GM19238 (cell line): ENCODE measurements around the gene LCN2.
"Not testable (repeated sequence)": the region's sequence is repeated elsewhere in the genome, so short reads cannot be mapped to it uniquely, and the experiment has no call there.

Experiments
- DNase-seq: peaks from one replicate; pipeline ENCODE4 v3.0.0; 2011; ENCODE audit warnings: low spot score; ENCODE audit not compliant: insufficient read length

The LCN2 gene

DNA sequence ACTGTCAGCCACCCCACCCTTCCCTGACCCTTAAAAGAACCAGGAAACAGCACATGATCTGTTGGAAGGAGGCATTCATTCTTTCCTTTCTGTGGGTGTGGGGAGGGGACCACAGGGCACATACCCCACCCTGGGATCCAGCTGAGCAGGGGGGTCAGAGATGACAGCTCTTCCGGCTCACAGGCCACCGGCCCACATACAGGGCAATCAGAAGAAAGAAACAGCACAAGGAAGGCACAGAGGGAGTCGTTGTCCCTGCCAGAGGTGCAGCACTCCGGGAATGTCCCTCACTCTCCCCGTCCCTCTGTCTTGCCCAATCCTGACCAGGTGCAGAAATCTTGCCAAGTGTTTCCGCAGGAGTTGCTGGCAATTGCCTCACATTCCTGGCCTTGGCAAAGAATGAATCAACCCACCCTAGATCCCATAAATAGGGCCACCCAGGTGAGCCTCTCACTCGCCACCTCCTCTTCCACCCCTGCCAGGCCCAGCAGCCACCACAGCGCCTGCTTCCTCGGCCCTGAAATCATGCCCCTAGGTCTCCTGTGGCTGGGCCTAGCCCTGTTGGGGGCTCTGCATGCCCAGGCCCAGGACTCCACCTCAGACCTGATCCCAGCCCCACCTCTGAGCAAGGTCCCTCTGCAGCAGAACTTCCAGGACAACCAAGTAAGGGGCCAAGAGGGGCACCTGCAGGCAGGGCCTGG, at the start of gene LCN2:
TSS of gene LCN2 (plus strand) at position 453 of the 701 bp plus-strand sequence. CDS start at position 526, 73 bp downstream.
- no peak for DNase-seq

DNA sequence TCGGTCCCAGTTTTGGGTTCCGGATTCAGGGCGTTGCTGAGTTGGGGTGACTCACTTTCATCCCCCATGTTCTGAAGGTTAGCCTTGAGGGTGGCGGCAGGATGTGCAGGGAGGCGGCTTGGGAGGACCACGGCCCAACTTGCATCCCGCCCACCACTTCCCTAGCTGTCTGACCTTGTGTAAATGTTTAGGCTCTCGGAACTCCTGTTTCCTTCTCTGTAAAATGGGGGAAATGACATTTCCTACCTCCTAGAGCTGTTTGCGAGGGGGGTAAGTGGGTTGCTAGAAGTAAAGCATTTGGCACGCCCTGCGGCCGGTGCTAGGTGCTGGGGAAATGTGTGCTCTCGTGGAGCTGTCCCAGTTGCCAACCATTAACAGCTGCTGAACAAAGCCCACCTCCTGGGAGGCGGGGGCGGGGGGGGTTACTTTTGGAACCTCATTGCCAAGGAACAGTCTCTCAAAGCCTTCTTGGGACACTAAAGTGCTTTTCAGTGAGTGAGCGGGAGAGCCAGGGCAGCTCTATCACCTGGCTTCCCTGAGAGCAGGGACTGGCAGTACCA, 49.2 kb upstream of the LCN2 start:
- DNase-seq, result no peak

DNA sequence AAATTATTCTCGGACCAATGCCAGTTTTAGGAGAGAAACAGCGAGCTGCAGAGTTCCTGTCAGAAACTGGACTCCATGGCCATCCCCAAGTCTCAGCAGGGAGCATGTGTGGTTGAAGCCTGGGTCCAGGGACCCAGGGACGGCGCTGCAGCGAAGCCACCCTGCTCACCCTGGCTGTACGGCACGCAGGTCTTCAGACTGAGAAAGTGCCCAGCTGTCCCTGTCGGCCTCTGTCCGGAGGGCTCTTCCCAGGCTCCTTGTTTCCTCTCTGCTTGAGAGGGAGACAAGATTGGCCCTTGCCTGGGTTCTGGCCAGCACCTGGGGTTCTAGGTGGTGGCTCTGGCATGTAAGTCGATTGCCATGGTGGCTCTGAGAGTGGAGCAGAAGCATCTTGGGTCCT, 48.7 kb upstream of the LCN2 start:
- no peak for DNase-seq

DNA sequence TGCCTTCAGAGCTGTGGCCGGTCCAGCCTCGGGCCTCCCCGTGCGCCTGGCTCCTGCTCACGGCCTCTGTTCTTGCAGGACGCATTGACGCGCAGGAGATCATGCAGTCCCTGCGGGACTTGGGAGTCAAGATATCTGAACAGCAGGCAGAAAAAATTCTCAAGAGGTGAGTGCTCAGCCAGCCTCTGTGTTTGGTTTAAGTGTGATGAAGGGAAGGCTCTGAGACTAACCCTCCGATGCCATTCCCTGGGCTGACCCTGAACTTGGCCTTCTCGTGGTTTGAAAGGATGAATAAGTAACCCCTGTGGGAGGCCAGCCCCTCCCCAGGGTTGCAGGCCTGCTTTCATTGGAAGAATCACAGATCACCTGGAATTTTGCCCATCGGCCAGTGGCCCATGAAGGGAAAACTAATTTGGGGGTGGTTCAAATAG, 48.0 kb upstream of the LCN2 start:
- no peak for DNase-seq

DNA sequence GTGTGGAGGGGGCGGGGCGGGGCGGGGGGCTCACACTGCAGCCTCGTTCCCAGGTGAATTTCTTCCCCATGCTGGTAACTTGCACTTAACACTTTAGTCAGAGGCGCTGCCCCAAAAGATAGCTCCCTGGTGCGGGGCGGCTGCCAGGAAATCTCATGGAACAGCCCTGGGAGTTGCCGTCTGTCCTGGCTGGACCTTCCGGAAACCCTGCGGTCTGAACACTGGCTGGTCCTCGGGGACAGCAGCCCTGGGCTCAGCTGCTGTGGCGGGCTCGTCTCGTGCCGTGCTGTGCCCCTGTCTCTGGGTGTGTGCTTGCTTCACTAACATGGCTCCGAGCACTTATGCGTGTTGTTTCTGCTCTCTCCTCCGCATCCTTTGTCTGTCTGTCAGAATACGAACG, 47.6 kb upstream of the LCN2 start:
- no peak for DNase-seq

DNA sequence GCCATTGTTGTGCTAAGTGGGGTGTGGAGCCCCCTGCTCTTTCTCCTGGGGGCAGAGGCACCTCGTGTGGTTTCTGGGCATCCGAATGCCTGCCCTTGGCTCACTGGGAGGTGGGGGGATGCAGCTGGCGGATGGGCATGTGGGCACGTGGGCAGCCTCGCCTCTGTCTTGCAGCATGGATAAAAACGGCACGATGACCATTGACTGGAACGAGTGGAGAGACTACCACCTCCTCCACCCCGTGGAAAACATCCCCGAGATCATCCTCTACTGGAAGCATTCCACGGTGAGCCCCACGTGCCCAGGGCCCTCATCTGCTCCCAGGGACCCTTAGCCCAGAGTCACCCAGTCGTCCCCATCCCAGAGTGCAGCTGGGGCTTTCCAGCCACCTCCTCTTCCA, 47.1 kb upstream of the LCN2 start:
- no peak for DNase-seq

DNA sequence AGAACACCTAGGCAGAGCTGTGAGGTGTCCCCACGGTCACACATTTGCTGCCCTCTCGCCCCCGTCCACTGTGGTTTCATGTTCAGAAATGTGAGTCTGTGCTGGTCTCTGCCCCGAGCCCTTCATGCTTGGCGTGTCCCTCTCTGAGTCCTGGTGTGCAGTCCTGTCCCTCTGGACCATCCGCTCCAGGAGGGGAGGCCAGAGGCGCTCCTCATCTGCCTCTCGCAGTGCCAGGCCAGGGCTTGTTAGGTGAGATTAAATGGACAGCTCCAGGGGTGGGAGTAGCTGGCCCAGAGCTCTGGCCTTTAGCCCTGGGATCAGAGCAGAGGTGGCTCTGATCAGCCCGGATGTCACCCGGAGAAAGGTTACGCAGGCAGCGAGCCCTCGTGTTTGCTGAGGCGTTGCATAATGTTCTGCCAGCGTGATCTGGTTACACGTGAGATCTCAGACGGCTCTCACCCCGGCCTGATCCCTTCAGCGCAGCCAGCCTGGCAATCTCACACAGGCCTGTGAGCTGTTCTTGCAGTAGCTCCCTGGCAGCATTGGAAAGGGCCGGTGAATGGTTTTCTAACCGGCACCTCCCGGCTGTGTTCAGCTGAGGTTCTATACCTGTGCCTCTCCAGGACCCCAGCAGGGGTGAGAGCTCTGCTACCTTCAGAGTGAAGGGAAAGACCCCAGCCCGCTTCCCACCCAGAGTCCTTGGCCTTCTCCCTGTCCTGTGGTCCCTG, 46.2 kb upstream of the LCN2 start:
- no peak for DNase-seq

DNA sequence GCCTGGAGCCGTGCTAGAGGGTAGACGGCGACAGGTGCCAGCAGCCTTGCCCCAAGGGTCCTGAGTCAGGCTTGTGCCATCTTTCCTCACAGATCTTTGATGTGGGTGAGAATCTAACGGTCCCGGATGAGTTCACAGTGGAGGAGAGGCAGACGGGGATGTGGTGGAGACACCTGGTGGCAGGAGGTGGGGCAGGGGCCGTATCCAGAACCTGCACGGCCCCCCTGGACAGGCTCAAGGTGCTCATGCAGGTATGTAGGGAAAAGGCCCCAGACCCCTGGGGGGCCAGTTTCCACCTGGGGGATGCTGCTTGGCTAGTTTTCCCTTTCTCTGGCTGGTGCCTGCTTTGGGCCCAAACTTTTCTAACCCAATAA, 45.7 kb upstream of the LCN2 start:
- DNase-seq, result no peak

DNA sequence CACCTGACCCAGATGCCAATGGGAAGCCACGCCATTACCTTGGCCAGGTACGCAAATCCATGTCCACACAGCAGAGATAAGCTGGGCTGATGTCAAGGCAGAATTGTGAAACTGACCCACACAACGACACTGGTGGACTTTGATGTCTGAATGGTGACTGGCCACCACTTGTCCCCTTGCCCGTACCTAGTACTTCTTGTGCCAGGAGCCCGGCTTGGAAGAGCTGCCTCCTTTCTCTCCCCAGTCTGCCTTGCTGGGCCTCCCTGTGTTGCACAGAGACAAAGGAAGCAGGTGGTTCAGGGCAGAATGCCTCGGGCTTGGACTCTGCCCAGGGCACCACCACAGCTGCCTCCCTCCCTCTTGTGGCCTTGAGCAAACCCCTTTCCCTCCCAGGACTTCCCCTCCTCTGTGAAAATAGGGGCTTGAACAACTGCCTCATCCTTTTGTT, 45.1 kb upstream of the LCN2 start:
- no peak for DNase-seq

DNA sequence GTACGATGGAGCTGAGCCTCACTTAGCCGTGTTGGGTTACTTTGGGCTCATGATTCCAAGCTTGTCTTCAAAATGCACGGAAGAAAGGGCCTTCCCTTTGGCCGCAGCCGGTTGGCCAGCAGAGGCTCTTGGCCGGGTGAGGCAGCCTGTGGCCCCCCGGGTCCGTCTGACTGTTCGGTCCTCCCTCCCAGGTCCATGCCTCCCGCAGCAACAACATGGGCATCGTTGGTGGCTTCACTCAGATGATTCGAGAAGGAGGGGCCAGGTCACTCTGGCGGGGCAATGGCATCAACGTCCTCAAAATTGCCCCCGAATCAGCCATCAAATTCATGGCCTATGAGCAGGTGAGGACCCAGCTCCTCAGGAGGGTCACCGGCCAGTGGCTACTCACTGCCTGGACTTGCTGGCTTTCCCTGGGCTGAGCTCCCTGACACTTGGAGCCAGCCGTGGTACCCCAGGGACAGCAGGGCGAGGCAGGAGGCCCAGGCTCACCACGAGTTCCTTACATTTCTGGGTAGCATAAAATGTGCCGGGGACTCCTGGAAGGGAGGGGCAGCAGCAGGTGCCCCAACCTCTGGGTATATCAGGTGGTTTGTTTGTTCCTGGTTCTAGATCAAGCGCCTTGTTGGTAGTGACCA, 43.6 kb upstream of the LCN2 start:
- no peak for DNase-seq

DNA sequence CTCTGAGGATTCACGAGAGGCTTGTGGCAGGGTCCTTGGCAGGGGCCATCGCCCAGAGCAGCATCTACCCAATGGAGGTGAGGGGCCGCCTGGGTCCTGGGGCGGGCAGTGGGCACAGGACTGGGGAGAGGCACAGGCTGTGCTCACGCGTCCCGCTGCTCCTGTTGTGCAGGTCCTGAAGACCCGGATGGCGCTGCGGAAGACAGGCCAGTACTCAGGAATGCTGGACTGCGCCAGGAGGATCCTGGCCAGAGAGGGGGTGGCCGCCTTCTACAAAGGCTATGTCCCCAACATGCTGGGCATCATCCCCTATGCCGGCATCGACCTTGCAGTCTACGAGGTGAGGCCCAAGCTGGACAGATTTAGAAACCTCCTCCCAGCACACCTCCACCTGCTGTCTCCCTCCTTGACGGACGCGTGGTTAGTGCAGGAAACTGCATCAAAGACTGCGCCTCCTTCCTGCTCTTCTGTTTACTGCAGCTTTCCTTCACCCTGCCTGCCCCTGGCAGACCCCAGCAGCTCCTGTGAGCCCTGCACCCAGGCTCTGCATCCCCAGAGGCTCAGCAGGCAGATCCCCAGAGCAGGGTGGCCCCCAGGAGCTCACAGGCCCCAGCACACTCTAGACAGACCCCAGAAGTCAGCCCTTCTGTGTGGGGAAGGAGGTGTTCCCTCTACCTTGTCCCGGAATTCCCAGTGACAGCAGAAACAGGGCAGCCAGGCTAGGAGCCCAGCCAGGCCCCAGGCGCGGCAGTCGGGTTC, 42.9 kb upstream of the LCN2 start:
- no peak for DNase-seq

DNA sequence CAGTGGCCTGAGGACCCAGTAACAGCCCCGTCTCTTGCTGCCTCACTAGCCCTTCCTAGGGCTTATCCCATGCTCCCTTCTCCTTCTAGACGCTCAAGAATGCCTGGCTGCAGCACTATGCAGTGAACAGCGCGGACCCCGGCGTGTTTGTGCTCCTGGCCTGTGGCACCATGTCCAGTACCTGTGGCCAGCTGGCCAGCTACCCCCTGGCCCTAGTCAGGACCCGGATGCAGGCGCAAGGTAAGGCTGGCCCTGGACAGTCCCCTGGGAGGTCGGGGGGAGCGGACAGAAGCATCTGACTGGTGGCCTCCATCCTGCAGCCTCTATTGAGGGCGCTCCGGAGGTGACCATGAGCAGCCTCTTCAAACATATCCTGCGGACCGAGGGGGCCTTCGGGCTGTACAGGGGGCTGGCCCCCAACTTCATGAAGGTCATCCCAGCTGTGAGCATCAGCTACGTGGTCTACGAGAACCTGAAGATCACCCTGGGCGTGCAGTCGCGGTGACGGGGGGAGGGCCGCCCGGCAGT, 42.2 kb upstream of the LCN2 start:
- no peak for DNase-seq

DNA sequence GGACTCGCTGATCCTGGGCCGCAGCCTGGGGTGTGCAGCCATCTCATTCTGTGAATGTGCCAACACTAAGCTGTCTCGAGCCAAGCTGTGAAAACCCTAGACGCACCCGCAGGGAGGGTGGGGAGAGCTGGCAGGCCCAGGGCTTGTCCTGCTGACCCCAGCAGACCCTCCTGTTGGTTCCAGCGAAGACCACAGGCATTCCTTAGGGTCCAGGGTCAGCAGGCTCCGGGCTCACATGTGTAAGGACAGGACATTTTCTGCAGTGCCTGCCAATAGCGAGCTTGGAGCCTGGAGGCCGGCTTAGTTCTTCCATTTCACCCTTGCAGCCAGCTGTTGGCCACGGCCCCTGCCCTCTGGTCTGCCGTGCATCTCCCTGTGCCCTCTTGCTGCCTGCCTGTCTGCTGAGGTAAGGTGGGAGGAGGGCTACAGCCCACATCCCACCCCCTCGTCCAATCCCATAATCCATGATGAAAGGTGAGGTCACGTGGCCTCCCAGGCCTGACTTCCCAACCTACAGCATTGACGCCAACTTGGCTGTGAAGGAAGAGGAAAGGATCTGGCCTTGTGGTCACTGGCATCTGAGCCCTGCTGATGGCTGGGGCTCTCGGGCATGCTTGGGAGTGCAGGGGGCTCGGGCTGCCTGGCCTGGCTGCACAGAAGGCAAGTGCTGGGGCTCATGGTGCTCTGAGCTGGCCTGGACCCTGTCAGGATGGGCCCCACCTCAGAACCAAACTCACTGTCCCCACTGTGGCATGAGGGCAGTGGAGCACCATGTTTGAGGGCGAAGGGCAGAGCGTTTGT, 41.6 kb upstream of the LCN2 start:
- no peak for DNase-seq

DNA sequence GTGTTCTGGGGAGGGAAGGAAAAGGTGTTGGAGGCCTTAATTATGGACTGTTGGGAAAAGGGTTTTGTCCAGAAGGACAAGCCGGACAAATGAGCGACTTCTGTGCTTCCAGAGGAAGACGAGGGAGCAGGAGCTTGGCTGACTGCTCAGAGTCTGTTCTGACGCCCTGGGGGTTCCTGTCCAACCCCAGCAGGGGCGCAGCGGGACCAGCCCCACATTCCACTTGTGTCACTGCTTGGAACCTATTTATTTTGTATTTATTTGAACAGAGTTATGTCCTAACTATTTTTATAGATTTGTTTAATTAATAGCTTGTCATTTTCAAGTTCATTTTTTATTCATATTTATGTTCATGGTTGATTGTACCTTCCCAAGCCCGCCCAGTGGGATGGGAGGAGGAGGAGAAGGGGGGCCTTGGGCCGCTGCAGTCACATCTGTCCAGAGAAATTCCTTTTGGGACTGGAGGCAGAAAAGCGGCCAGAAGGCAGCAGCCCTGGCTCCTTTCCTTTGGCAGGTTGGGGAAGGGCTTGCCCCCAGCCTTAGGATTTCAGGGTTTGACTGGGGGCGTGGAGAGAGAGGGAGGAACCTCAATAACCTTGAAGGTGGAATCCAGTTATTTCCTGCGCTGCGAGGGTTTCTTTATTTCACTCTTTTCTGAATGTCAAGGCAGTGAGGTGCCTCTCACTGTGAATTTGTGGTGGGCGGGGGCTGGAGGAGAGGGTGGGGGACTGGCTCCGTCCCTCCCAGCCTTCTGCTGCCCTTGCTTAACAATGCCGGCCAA, 40.8 kb upstream of the LCN2 start:
- DNase-seq, result no peak

DNA sequence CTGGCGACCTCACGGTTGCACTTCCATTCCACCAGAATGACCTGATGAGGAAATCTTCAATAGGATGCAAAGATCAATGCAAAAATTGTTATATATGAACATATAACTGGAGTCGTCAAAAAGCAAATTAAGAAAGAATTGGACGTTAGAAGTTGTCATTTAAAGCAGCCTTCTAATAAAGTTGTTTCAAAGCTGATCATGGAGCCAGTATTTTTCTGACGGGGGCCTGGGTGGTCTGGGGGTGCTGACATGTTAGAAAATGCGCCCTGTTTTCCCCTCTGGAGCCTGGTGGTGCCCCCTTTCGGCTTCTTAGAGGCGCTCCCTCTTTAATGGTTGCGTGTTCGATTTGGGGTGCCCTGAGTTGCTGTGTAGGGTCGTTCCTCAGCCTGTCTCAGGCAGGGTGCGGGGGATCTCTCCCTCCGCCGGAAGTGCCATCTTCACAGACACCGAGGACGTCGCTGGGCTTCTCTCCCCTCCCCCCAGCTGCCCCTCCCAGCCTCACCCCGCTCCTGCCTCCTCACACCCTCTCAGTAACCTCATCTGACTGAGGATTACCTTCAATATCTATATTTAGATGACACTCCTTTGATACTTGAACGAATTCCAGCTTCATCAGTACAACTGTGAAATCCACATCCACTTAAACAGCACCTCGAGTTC, 40.1 kb upstream of the LCN2 start:
- no peak for DNase-seq

DNA sequence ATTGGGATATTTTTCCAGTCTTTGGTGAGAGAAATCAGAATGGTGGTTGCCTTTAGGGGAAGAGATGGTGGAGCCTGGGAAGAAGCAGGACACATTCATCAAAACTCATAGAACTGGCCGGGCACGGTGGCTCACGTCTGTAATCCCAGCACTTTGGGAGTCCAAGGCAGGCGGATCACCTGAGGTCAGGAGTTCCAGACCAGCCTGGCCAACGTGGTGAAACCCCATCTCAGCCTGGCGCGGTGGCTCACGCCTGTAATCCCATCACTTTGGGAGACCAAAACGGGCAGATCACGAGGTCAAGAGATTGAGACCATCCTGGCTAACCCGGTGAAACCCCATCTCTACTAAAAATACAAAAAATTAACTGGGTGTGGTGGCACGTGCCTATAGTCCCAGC, 37.5 kb upstream of the LCN2 start:
- not testable (repeated sequence) for DNase-seq

DNA sequence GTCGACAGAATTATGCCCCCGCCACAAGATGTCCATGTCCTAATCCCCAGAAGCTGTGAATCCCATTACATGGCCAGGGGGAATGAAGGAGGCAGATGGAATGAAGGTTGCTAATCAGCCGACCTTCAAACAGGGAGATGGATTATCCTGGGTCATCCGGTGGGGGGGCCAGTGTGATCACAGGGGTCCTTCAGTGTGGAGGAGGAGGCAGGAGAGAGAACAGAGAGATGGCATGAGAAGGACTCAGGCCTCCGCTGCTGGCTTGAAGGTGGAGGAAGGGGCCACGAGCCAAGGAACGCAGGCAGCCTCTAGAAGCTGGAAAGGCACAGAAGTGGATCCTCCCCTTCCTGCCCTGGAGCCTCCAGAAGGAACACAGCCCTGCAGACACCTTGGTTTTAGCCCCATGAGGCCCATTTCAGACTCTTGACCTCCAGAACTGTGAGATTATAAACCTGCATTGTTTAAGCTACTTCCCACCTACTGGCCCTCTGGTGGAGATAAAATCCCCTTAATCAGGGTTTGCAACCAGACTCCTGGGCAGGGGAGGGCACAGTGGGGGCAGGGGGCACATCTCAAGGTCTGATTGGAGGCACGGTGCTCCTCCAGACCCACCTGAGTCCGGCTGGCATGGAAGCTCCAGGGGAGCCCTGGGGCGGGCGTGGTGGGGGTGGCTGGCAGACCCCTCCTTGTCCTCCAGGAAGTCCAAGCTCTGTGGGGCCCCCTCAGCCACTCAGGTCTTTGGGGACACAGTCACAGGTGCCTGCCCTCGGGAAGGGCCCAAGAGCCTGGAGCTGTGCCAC, 35.5 kb upstream of the LCN2 start:
- DNase-seq, result no peak
